Glutamatergic neuron (in vitro differentiated cells): ENCODE results near the gene CFAP61. TPM values are rescaled to one million over a fixed set of nuclear protein-coding genes. Genes with fewer than 3 reads are reported as not detected.

Experiments used
- DNase-seq: peaks from one replicate; pipeline ENCODE4 v3.0.0; 2022
- H3K27ac Mint-ChIP-seq: one replicate; pipeline ENCODE4 v1.8.0; 2020; ENCODE audit warnings: mild to moderate bottlenecking, mixed read lengths, inconsistent platforms; ENCODE audit not compliant: unreplicated experiment
- H3K27me3 Mint-ChIP-seq: one replicate; pipeline ENCODE4 v1.8.0; 2020; ENCODE audit warnings: mild to moderate bottlenecking, moderate library complexity, mixed read lengths, inconsistent platforms; ENCODE audit not compliant: unreplicated experiment
- H3K36me3 Mint-ChIP-seq: one replicate; pipeline ENCODE4 v1.8.0; 2020; ENCODE audit warnings: mild to moderate bottlenecking, mixed read lengths, inconsistent platforms; ENCODE audit not compliant: unreplicated experiment
- H3K4me1 Mint-ChIP-seq: one replicate; pipeline ENCODE4 v1.8.0; 2020; ENCODE audit warnings: mild to moderate bottlenecking, low read depth, mixed read lengths, inconsistent platforms; ENCODE audit not compliant: unreplicated experiment
- H3K4me3 Mint-ChIP-seq: one replicate; pipeline ENCODE4 v1.8.0; 2020; ENCODE audit warnings: mild to moderate bottlenecking, mixed read lengths, inconsistent platforms; ENCODE audit not compliant: unreplicated experiment
- H3K9me3 Mint-ChIP-seq: one replicate; pipeline ENCODE4 v1.8.0; 2020; ENCODE audit warnings: mild to moderate bottlenecking, moderate library complexity, mixed read lengths, inconsistent platforms; ENCODE audit not compliant: unreplicated experiment
- CTCF ChIP-seq: fragments of 200-600 bp; sonication (generic); IDR thresholded peaks from one replicate; pipeline ENCODE4 v1.5.0; 2021; ENCODE audit not compliant: partially characterized antibody, unreplicated experiment
- total RNA-seq: library from RNA; stranded (reverse); fragmentation: NEBNext Ultra II Directional; extraction: Animal tissue kit (Norgen Biotek cat#: 25700); gene quantifications from one replicate; pipeline ENCODE4 v1.2.1, GENCODE V29; 2021; ENCODE audit not compliant: unreplicated experiment

Gene CFAP61
- total RNA-seq, 1 donor from 2014 or later: 5.0 TPM

- no peak overlapping the region for H3K4me3 Mint-ChIP-seq
- peaks cover 2% of the 10 kb centered on the region for H3K4me1 Mint-ChIP-seq
- H3K36me3 Mint-ChIP-seq: no peaks in the 10 kb centered on the region
- no peak for DNase-seq
- no peaks in the 10 kb centered on the region for H3K27me3 Mint-ChIP-seq
- no peaks in the 10 kb centered on the region for H3K9me3 Mint-ChIP-seq
- no peak overlapping the region for H3K27ac Mint-ChIP-seq
- no peak for TF ChIP-seq CTCF
These were observed 215.5 kb downstream of the CFAP61 start for GRCh38 chr20:20267685-20268370.

GRCh38 chr20:20271271-20271670, 218.9 kb downstream of the CFAP61 start:
- Mint-ChIP-seq H3K36me3 (no peaks in the 10 kb centered on the region), H3K4me3 (no peak overlapping the region), H3K27ac (no peak overlapping the region), H3K4me1 (peaks cover 4% of the 10 kb centered on the region), H3K27me3 (no peaks in the 10 kb centered on the region), H3K9me3 (no peaks in the 10 kb centered on the region)
- no peak for DNase-seq
- TF ChIP-seq CTCF: no peak

GRCh38 chr20:20272686-20273085, 220.4 kb downstream of the CFAP61 start:
- H3K4me1 Mint-ChIP-seq: peaks cover 2% of the 10 kb centered on the region
- peaks cover 1% of the 10 kb centered on the region for H3K9me3 Mint-ChIP-seq
- no peak overlapping the region for H3K27ac Mint-ChIP-seq
- no peaks in the 10 kb centered on the region for H3K36me3 Mint-ChIP-seq
- no peak overlapping the region for H3K4me3 Mint-ChIP-seq
- peaks cover 1% of the 10 kb centered on the region for H3K27me3 Mint-ChIP-seq
- DNase-seq: no peak
- no peak for TF ChIP-seq CTCF

- no peak overlapping the region for H3K27ac Mint-ChIP-seq
- no peak for TF ChIP-seq CTCF
- H3K4me1 Mint-ChIP-seq: peaks cover 2% of the 10 kb centered on the region
- H3K9me3 Mint-ChIP-seq: peaks cover 1% of the 10 kb centered on the region
- H3K27me3 Mint-ChIP-seq: peaks cover 2% of the 10 kb centered on the region
- H3K36me3 Mint-ChIP-seq: no peaks in the 10 kb centered on the region
- no peak overlapping the region for H3K4me3 Mint-ChIP-seq
- DNase-seq: no peak
These were observed 221.0 kb downstream of the CFAP61 start for GRCh38 chr20:20273286-20273685.

GRCh38 chr20:20274821-20275220, 222.5 kb downstream of the CFAP61 start:
- Mint-ChIP-seq H3K36me3 (no peaks in the 10 kb centered on the region), H3K9me3 (peaks cover 1% of the 10 kb centered on the region), H3K27ac (no peak overlapping the region), H3K4me1 (peaks cover 2% of the 10 kb centered on the region), H3K4me3 (no peak overlapping the region), H3K27me3 (peaks cover 2% of the 10 kb centered on the region)
- DNase-seq: no peak
- TF ChIP-seq CTCF: no peak
